HepG2 (cell line): Measurements from ENCODE around the gene COMT. TPM values are rescaled to one million over a fixed set of nuclear protein-coding genes. Genes with fewer than 3 reads are reported as not detected.

Source experiments
- BORCS8-MEF2B ChIP-seq: sonication (generic); formaldehyde crosslinking; IDR thresholded peaks from 2 replicates; pipeline ENCODE4 v1.8.0; 2022; ENCODE audit warnings: mild to moderate bottlenecking, missing genetic modification reagents
- BRD4 ChIP-seq: sonication (generic); formaldehyde crosslinking; IDR thresholded peaks from 2 replicates; pipeline ENCODE4 v1.4.0; 2020; ENCODE audit warnings: missing genetic modification reagents
- CEBPG ChIP-seq: IDR thresholded peaks from 2 replicates; pipeline ENCODE4 v1.6.1; 2016
- DNMT3B ChIP-seq: conservative IDR thresholded peaks from 2 replicates; pipeline ENCODE4 v1.6.1; 2016; ENCODE audit warnings: missing biosample characterization, control low read depth
- KDM2A ChIP-seq: sonication (generic); formaldehyde crosslinking; IDR thresholded peaks from 2 replicates; pipeline ENCODE4 v1.4.0; 2020; ENCODE audit warnings: low read depth, missing genetic modification reagents, borderline replicate concordance
- TAF1 ChIP-seq: sonication (generic); formaldehyde crosslinking; IDR thresholded peaks from 2 replicates; pipeline ENCODE4 v1.4.0; 2020; ENCODE audit warnings: missing genetic modification reagents
- ZNF121 ChIP-seq: sonication (generic); formaldehyde crosslinking; IDR thresholded peaks from 2 replicates; pipeline ENCODE4 v1.5.0; 2020; ENCODE audit warnings: mild to moderate bottlenecking, missing genetic modification reagents
- ZNF253 ChIP-seq: sonication (generic); formaldehyde crosslinking; IDR thresholded peaks from 2 replicates; pipeline ENCODE4 v1.8.0; 2022; ENCODE audit warnings: mild to moderate bottlenecking, missing genetic modification reagents, borderline replicate concordance
- ZNF350 ChIP-seq: sonication (generic); formaldehyde crosslinking; IDR thresholded peaks from 2 replicates; pipeline ENCODE4 v1.4.0; 2020; ENCODE audit warnings: mild to moderate bottlenecking, low read depth, missing genetic modification reagents, borderline replicate concordance
- ZSCAN29 ChIP-seq: sonication (generic); formaldehyde crosslinking; conservative IDR thresholded peaks from 2 replicates; pipeline ENCODE4 v1.4.0; 2020; ENCODE audit warnings: mild to moderate bottlenecking, missing genetic modification reagents
- polyA plus RNA-seq, 8 experiments: library from polyadenylated mRNA; depleted of rRNA in 3 of 8; stranded (reverse) in 7 of 8; unstranded in 1 of 8; fragments of >200 nt; fragmentation: Illumina TruSeq in 4 of 8; extraction: Trizol in 4 of 8; gene quantifications; 2 replicates each; pipeline versions ENCODE4 v1.2.1 to v1.2.3, GENCODE V29; 2011 to 2016; ENCODE audit warnings: low read depth in 4 of 8, missing spikeins in 1 of 8, mixed read lengths in 1 of 8; ENCODE audit not compliant: insufficient read depth in 1 of 8
- total RNA-seq, 5 experiments: library from RNA; depleted of rRNA; stranded (reverse); fragments of >200 nt; fragmentation: Illumina TruSeq; extraction: Trizol; gene quantifications; 2 replicates each; pipeline ENCODE4 v1.2.3, GENCODE V29; 2016; ENCODE audit warnings: low read depth in 1 of 5
- TF ChIP-seq, protein P1 (sequence below): sonication (generic); formaldehyde crosslinking; IDR thresholded peaks from 2 replicates; pipeline ENCODE4; 2020; ENCODE audit warnings: missing genetic modification reagents, mild to moderate bottlenecking, borderline replicate concordance
- TF ChIP-seq, protein P2 (sequence below): sonication (generic); formaldehyde crosslinking; IDR thresholded peaks from 2 replicates; pipeline ENCODE4 v1.5.0; 2020; ENCODE audit warnings: mild to moderate bottlenecking, missing genetic modification reagents, borderline replicate concordance
- TF ChIP-seq, protein P3 (sequence below): sonication (generic); formaldehyde crosslinking; IDR thresholded peaks from 2 replicates; pipeline ENCODE4 v1.5.0; 2020; ENCODE audit warnings: mild to moderate bottlenecking, missing genetic modification reagents, moderate library complexity
- TF ChIP-seq, protein P4 (sequence below): sonication (generic); formaldehyde crosslinking; IDR thresholded peaks from 2 replicates; pipeline ENCODE4 v1.5.0; 2020; ENCODE audit warnings: mild to moderate bottlenecking, missing genetic modification reagents

Gene COMT
- total and polyA plus RNA-seq, 2 of the 13 experiments (the other 11 are each of a cell fraction or from before 2014, with no cell fraction given), result 156 to 162 TPM

DNA sequence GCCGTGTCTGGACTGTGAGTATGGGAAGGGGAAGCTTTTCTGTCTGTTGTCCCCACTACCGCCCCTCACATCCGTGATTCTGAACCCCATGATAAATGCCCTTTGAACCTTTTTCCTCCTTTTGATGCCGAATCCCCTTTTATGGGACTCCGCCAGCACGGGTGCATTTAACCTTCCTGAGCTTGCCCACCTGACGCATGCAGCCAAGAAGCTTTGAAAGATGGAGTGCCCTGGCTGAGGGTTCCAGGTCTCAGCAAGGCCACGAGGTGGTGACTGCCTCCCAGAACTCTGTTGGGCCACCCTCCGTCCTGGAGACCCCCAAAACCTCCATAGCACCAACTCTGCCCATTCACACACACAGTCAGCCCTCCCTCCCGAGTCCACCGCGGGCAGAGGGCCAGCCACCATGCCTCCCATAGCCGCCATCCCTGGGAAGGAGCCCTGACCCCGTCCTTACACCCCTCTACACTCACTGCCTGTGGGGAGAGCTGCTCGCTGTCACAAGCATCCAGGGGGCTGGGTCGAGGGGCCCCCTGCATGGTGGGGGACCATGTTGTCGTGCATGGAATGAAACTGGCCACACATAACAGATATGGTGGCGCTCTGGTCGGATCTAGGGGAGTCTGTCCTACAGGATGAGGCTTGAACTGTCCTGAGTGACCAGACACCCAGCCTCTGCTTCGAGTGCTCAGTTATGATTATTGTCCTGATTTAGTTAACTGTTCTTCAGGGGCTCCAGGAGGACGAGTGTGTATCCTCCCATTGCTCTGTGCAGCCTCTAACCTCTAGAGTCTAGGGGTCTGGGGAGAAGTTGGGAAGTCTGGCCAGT lies 822 bp upstream of the COMT start (continued):
- TF ChIP-seq, protein P1, sequence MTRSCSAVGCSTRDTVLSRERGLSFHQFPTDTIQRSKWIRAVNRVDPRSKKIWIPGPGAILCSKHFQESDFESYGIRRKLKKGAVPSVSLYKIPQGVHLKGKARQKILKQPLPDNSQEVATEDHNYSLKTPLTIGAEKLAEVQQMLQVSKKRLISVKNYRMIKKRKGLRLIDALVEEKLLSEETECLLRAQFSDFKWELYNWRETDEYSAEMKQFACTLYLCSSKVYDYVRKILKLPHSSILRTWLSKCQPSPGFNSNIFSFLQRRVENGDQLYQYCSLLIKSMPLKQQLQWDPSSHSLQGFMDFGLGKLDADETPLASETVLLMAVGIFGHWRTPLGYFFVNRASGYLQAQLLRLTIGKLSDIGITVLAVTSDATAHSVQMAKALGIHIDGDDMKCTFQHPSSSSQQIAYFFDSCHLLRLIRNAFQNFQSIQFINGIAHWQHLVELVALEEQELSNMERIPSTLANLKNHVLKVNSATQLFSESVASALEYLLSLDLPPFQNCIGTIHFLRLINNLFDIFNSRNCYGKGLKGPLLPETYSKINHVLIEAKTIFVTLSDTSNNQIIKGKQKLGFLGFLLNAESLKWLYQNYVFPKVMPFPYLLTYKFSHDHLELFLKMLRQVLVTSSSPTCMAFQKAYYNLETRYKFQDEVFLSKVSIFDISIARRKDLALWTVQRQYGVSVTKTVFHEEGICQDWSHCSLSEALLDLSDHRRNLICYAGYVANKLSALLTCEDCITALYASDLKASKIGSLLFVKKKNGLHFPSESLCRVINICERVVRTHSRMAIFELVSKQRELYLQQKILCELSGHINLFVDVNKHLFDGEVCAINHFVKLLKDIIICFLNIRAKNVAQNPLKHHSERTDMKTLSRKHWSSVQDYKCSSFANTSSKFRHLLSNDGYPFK (CRISPR knock-in tag), result 0 out of 2 replicates have a peak, but pooled peaks have one; percentile 26
- TF ChIP-seq KDM2A (CRISPR knock-in tag) (peak; percentile 0; the same call in 1 of the 2 replicates), BORCS8-MEF2B (CRISPR knock-in tag) (0 out of 2 replicates have a peak, but pooled peaks have one; percentile 7), ZSCAN29 (no peak), ZNF253 (CRISPR knock-in tag) (0 out of 2 replicates have a peak, but pooled peaks have one; percentile 65), BRD4 (CRISPR knock-in tag) (no peak), CEBPG (CRISPR knock-in tag) (no peak), TAF1 (CRISPR knock-in tag) (0 out of 2 replicates have a peak, but pooled peaks have one; percentile 46), DNMT3B (0 out of 2 replicates have a peak, but pooled peaks have one; percentile 8), ZNF350 (CRISPR knock-in tag) (0 out of 2 replicates have a peak, but pooled peaks have one; percentile 24), ZNF121 (CRISPR knock-in tag) (peak; percentile 85)
- TF ChIP-seq, protein P2, sequence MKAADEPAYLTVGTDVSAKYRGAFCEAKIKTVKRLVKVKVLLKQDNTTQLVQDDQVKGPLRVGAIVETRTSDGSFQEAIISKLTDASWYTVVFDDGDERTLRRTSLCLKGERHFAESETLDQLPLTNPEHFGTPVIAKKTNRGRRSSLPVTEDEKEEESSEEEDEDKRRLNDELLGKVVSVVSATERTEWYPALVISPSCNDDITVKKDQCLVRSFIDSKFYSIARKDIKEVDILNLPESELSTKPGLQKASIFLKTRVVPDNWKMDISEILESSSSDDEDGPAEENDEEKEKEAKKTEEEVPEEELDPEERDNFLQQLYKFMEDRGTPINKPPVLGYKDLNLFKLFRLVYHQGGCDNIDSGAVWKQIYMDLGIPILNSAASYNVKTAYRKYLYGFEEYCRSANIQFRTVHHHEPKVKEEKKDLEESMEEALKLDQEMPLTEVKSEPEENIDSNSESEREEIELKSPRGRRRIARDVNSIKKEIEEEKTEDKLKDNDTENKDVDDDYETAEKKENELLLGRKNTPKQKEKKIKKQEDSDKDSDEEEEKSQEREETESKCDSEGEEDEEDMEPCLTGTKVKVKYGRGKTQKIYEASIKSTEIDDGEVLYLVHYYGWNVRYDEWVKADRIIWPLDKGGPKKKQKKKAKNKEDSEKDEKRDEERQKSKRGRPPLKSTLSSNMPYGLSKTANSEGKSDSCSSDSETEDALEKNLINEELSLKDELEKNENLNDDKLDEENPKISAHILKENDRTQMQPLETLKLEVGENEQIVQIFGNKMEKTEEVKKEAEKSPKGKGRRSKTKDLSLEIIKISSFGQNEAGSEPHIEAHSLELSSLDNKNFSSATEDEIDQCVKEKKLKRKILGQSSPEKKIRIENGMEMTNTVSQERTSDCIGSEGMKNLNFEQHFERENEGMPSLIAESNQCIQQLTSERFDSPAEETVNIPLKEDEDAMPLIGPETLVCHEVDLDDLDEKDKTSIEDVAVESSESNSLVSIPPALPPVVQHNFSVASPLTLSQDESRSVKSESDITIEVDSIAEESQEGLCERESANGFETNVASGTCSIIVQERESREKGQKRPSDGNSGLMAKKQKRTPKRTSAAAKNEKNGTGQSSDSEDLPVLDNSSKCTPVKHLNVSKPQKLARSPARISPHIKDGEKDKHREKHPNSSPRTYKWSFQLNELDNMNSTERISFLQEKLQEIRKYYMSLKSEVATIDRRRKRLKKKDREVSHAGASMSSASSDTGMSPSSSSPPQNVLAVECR (CRISPR knock-in tag), result 0 out of 2 replicates have a peak, but pooled peaks have one; percentile 7
- TF ChIP-seq, protein P3, sequence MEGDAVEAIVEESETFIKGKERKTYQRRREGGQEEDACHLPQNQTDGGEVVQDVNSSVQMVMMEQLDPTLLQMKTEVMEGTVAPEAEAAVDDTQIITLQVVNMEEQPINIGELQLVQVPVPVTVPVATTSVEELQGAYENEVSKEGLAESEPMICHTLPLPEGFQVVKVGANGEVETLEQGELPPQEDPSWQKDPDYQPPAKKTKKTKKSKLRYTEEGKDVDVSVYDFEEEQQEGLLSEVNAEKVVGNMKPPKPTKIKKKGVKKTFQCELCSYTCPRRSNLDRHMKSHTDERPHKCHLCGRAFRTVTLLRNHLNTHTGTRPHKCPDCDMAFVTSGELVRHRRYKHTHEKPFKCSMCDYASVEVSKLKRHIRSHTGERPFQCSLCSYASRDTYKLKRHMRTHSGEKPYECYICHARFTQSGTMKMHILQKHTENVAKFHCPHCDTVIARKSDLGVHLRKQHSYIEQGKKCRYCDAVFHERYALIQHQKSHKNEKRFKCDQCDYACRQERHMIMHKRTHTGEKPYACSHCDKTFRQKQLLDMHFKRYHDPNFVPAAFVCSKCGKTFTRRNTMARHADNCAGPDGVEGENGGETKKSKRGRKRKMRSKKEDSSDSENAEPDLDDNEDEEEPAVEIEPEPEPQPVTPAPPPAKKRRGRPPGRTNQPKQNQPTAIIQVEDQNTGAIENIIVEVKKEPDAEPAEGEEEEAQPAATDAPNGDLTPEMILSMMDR (CRISPR knock-in tag), result 0 out of 2 replicates have a peak, but pooled peaks have one; percentile 11
- TF ChIP-seq, protein P4, sequence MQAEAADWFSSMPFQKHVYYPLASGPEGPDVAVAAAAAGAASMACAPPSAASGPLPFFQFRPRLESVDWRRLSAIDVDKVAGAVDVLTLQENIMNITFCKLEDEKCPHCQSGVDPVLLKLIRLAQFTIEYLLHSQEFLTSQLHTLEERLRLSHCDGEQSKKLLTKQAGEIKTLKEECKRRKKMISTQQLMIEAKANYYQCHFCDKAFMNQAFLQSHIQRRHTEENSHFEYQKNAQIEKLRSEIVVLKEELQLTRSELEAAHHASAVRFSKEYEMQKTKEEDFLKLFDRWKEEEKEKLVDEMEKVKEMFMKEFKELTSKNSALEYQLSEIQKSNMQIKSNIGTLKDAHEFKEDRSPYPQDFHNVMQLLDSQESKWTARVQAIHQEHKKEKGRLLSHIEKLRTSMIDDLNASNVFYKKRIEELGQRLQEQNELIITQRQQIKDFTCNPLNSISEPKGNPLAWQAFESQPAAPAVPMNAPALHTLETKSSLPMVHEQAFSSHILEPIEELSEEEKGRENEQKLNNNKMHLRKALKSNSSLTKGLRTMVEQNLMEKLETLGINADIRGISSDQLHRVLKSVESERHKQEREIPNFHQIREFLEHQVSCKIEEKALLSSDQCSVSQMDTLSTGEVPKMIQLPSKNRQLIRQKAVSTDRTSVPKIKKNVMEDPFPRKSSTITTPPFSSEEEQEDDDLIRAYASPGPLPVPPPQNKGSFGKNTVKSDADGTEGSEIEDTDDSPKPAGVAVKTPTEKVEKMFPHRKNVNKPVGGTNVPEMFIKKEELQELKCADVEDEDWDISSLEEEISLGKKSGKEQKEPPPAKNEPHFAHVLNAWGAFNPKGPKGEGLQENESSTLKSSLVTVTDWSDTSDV (CRISPR knock-in tag), result no peak
